Esophagus muscularis mucosa (tissue), 4 donors: ENCODE results near the gene RPL38.

Experiments used
- EP300 ChIP-seq: sonication (generic); formaldehyde crosslinking; IDR thresholded peaks from one replicate; pipeline ENCODE4 v1.6.1; 2017; ENCODE audit warnings: antibody characterized with exemption
- POLR2A ChIP-seq: fragments of 450-650 bp; IDR thresholded peaks from one replicate; pipeline ENCODE4 v1.6.1; 2017; ENCODE audit warnings: antibody characterized with exemption, moderate library complexity, mild to moderate bottlenecking, low read depth
- POLR2AphosphoS5 ChIP-seq, 2 donors: sonication (generic); formaldehyde crosslinking; IDR thresholded peaks; one replicate each; pipeline ENCODE4 v1.6.1; 2017; ENCODE audit warnings: antibody characterized with exemption in 2 of 2
- TF ChIP-seq, protein P1 (sequence below), 3 experiments: fragments of 200-600 bp in 2 of 3; fragments of 450-650 bp in 1 of 3; sonication (generic) in 2 of 3; IDR thresholded peaks; one replicate each; pipeline ENCODE4 v1.5.1; 2017 to 2019; ENCODE audit warnings: antibody characterized with exemption in 3 of 3, mild to moderate bottlenecking in 2 of 3, moderate library complexity in 1 of 3

DNA sequence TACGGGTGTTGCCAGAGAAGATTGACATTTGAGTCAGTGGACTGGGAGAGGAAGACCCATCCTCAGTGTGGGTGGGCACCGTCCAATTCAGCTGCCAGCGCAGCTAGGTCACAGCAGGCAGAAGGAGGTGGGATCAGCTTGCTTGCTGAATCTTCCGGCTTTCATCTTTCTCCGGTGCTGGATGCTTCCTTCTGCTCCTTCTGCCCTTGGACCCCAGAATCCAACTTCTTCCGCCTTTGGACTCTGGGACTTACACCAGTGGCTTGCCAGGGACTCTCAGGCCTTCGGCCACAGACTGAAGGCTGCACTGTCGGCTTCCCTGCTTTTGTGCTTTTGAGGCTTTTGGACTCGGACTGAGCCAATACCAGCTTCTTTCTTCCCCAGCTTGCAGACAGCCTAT lies 46.1 kb upstream of the RPL38 start:
- TF ChIP-seq, protein P1, sequence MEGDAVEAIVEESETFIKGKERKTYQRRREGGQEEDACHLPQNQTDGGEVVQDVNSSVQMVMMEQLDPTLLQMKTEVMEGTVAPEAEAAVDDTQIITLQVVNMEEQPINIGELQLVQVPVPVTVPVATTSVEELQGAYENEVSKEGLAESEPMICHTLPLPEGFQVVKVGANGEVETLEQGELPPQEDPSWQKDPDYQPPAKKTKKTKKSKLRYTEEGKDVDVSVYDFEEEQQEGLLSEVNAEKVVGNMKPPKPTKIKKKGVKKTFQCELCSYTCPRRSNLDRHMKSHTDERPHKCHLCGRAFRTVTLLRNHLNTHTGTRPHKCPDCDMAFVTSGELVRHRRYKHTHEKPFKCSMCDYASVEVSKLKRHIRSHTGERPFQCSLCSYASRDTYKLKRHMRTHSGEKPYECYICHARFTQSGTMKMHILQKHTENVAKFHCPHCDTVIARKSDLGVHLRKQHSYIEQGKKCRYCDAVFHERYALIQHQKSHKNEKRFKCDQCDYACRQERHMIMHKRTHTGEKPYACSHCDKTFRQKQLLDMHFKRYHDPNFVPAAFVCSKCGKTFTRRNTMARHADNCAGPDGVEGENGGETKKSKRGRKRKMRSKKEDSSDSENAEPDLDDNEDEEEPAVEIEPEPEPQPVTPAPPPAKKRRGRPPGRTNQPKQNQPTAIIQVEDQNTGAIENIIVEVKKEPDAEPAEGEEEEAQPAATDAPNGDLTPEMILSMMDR (IDR thresholded peaks at IDR 0.05), result no peak
- TF ChIP-seq POLR2A (no peak), POLR2AphosphoS5 (IDR thresholded peaks at IDR 0.05) (no peak), EP300 (no peak)
